Esophagus (tissue), 2 donors: Measurements from ENCODE around the gene CDS1. TPM values are rescaled to one million over a fixed set of nuclear protein-coding genes. Genes with fewer than 3 reads are reported as not detected.
"Not testable (repeated sequence)": the region's sequence is repeated elsewhere in the genome, so short reads cannot be mapped to it uniquely, and the experiment has no call there.

Experiments used
- H3K27ac ChIP-seq, 2 donors: one replicate each; pipeline ENCODE4 v1.5.1; 2013; ENCODE audit warnings: low read depth in 2 of 2, mild to moderate bottlenecking in 2 of 2, inconsistent platforms in 1 of 2, low read length in 1 of 2, moderate library complexity in 1 of 2
- H3K27me3 ChIP-seq, 2 donors: one replicate each; pipeline ENCODE4 v1.6.1; 2013; ENCODE audit warnings: low read length in 2 of 2, control low read depth in 1 of 2, mild to moderate bottlenecking in 1 of 2; ENCODE audit not compliant: insufficient read depth in 2 of 2, control insufficient read depth in 1 of 2
- H3K36me3 ChIP-seq, 2 donors: one replicate each; pipeline ENCODE4 v1.6.1; 2013; ENCODE audit warnings: low read length in 1 of 2; ENCODE audit not compliant: control insufficient read depth in 2 of 2, insufficient read depth in 2 of 2
- H3K4me1 ChIP-seq, 2 donors: one replicate each; pipeline ENCODE4 v1.6.1; 2013; ENCODE audit warnings: low read length in 1 of 2; ENCODE audit not compliant: control insufficient read depth in 2 of 2, insufficient read depth in 2 of 2
- H3K4me3 ChIP-seq, 2 donors: one replicate each; pipeline ENCODE4 v1.5.1; 2013; ENCODE audit warnings: low read length in 2 of 2, mild to moderate bottlenecking in 2 of 2, low read depth in 1 of 2, moderate library complexity in 1 of 2
- H3K9me3 ChIP-seq, 2 donors: one replicate each; pipeline ENCODE4 v1.6.1; 2013; ENCODE audit warnings: mild to moderate bottlenecking in 2 of 2, low read depth in 1 of 2, low read length in 1 of 2, moderate library complexity in 1 of 2; ENCODE audit not compliant: control insufficient read depth in 2 of 2, insufficient read depth in 1 of 2
- WGBS, 2 donors: extraction: QIAGEN DNeasy Blood & Tissue Kit; methylation state at CpG; one replicate each; pipeline ENCODE4 v1.1.7; 2013; 5-methylcytosine and 5-hydroxymethylcytosine counted together
- polyA plus RNA-seq, 2 donors: library from polyadenylated mRNA; stranded (reverse); fragments of 200-250 nt; gene quantifications; one replicate each; pipeline ENCODE4 v1.2.3, GENCODE V29; 2013
- donor health status: healthy with polysubstance abuse.
- donor health status: Bipolar disorder and iron deficiency.

CDS1 gene
- polyA plus RNA-seq, 2 donors, result 16.2 to 21.2 TPM

DNA sequence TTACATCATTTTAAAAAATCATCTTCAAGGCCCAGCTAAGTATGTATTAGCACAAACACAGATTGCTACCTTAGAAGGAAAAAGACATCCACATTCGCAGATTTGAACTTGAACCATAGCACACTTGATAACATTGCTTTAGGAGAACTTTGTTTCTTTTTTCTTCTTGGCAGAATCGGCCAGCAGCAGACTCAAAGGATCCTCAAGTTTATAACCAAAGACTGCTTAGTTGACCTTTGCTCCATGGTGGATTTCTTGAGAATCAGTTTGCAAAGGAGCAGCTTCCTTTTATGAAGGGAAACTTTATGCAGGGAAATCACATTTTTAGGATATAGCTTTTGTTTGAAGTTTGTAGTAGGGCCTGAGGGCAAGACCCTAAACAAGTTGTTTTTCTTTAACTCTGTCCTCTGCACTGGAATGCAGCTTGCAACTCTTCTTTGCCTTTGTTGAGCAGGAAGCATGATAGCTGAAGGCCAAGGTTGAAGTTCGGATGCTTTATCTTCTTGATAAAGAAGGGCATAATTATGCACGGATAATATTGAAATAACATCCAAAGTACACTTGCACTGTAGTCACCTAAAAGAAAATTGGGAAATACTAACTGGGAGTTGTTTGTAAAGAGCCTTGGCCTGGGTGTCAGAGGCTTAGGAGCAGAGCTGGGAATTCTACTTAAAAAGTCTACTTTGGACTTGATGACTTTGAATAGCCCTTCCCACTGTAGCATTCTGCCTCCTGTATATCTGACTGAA lies 78.4 kb downstream of the CDS1 start:
- Histone ChIP-seq H3K9me3 (peaks cover 0 to 2% of the 10 kb centered on the region in 2 donors), H3K4me3 (no peak overlapping the region), H3K36me3 (no peaks in the 10 kb centered on the region), H3K27ac (no peak overlapping the region), H3K27me3 (no peaks in the 10 kb centered on the region), H3K4me1 (peaks cover 0 to 2% of the 10 kb centered on the region in 2 donors)
- WGBS, 2 donors, result 49 to 70% methylated on average over 4 of the region's 4 CpGs

DNA sequence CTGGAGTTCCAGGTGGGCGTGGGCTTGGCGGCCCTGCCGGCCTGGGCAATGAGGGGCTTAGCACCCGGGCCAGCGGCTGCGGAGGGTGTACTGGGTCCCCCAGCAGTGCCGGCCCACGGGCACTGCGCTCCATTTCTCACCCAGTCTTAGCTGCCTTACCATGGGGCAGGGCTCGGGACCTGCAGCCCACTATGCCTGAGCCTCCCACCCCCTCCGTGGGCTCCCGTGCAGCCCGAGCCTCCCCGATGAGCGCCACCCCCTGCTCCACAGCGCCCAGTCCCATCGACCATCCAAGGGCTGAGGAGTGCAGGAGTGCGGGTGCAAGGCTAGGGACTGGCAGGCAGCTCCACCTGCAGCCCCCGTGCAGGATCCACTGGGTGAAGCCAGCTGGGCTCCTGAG lies 81.8 kb downstream of the CDS1 start:
- not testable (repeated sequence) for H3K27me3 ChIP-seq, H3K9me3 ChIP-seq, H3K36me3 ChIP-seq, H3K27ac ChIP-seq, H3K4me1 ChIP-seq, H3K4me3 ChIP-seq
- WGBS, 2 donors, result 96% methylated on average over 14 to 19 of the region's 19 CpGs

DNA sequence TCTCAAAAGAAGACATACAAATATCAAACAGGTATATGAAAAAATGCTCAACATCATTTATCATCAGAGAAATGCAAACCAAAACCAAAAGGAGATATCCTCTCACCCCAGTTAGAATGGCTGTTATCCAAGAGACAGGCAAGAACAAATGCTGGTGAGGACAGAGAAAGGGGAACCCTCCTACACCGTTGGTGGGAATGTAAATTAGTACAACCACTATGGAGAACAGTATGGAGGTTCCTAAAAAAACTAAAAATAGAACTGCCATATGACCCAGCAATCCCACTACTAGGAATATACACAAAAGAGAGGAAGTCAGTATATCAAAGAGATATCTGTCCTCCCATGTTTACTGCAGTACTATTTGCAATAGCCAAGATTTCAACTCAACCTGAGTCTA lies 83.5 kb downstream of the CDS1 start:
- 79 to 85% methylated on average over 1 of the region's 1 CpG for WGBS, 2 donors
- H3K9me3 ChIP-seq, result no peaks in the 10 kb centered on the region
- H3K4me3 ChIP-seq, result no peak overlapping the region
- no peak overlapping the region for H3K27ac ChIP-seq
- no peaks in the 10 kb centered on the region for H3K36me3 ChIP-seq
- no peaks in the 10 kb centered on the region for H3K4me1 ChIP-seq
- no peaks in the 10 kb centered on the region for H3K27me3 ChIP-seq

DNA sequence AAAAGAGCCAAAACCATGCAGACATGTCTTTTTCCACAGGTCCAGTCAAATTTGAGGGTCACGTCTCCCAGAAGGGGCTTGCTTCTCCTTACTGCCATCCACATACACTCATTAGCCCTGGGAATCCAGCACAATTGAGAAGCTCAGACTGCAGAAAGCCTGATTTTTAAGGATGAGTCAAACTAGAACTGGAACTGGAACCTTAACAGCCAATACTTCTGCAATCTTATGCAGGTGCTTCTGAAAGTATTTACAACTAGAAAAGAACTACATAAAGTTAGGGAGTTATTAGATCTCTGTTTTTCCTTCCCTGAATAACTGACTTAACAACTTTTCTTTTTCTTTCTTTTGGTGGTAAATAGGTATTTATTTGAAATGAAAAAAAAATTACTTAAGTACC lies 86.3 kb downstream of the CDS1 start:
- H3K36me3 ChIP-seq, result peaks cover 5 to 11% of the 10 kb centered on the region in 2 donors
- H3K27ac ChIP-seq, result no peak overlapping the region
- H3K9me3 ChIP-seq, result no peaks in the 10 kb centered on the region
- 93 to 98% methylated on average over 1 of the region's 1 CpG for WGBS, 2 donors
- H3K27me3 ChIP-seq, result no peaks in the 10 kb centered on the region
- no peaks in the 10 kb centered on the region for H3K4me1 ChIP-seq
- no peak overlapping the region for H3K4me3 ChIP-seq

DNA sequence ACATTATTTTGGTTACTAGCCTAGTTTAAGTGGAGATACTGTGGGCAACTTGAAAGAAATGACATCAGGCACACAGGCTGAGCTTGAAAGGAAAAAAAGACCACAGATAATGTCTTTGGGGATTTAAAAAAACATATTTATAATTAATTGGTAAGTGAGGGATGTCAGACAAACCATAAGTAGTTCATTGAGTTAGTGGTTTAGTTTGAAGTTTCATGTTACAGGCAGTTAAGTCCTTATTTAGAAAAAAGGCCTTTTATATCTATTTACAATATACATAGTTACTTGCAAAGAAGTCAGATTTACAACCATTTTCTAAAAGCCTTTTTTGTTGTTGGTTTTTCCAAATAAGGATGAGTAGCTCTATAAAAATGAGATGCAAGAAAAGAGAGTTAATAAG lies 89.2 kb downstream of the CDS1 start:
- no peaks in the 10 kb centered on the region for H3K27me3 ChIP-seq
- H3K9me3 ChIP-seq, result no peaks in the 10 kb centered on the region
- H3K27ac ChIP-seq, result no peak overlapping the region
- no peak overlapping the region for H3K4me3 ChIP-seq
- no peaks in the 10 kb centered on the region for H3K4me1 ChIP-seq
- peaks cover 6 to 11% of the 10 kb centered on the region in 2 donors for H3K36me3 ChIP-seq

DNA sequence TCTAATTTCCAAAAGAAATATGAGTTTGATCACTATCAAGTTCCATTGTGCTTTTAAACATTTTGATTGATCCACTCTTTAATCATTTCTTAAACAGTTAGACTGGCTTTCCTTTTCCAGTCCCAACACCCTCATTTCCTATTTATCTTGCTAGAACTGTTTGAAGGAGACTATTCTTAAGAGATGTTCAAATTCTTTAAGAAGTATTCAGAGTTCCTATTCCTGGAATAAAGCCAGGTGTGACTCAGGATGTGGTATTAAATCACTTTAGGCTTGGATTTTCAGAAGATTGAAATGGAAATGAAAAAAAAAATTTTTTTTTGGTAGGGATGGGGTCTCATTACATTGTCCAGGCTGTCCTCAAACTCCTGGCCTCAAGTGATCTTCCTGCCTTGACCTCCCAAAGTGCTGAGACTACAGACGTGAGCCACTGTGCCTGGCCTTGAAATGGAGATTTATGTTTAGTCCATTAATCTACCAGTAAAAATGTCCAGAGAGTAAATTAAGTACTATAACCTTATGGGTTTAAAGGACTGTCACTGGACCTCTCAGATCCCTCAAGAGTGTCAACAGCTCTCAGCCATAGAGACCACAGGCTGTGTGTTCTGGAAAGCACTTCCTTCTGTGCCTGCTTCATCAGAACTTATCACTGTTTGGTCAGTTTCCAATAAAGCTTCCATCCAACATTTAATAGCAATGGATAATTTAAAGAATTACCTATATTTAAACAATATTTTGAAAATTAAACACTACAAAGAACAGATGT lies 90.7 kb downstream of the CDS1 start:
- Histone ChIP-seq H3K4me1 (no peaks in the 10 kb centered on the region), H3K27me3 (no peaks in the 10 kb centered on the region), H3K36me3 (peaks cover 7 to 11% of the 10 kb centered on the region in 2 donors), H3K4me3 (no peak overlapping the region), H3K27ac (no peak overlapping the region), H3K9me3 (no peaks in the 10 kb centered on the region)
- 59 to 72% methylated on average over 1 of the region's 1 CpG for WGBS, 2 donors

DNA sequence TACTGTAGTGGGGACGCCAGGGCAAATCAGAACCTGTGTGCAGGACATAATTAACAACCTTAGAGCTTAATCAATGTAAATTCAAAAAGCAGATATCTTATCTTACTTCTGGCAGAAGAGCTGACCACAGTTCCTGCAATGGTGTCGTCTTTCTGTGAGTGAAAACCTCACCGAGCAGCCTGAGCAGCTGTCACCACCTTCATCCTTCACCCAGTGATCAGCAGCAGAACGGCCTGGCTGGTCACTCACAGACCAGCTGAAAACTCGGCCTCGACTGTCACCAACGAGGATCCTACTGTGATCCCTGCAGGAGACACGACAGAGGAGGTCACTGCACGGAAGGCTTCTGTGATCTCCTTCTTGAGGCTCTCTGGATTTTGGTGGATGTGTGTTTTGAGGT lies 94.2 kb downstream of the CDS1 start:
- Histone ChIP-seq H3K9me3 (no peaks in the 10 kb centered on the region), H3K27ac (no peak overlapping the region), H3K27me3 (no peaks in the 10 kb centered on the region), H3K36me3 (peaks cover 10 to 16% of the 10 kb centered on the region in 2 donors), H3K4me1 (no peaks in the 10 kb centered on the region), H3K4me3 (no peak overlapping the region)
- WGBS, 2 donors, result 74 to 81% methylated on average over 9 of the region's 9 CpGs

DNA sequence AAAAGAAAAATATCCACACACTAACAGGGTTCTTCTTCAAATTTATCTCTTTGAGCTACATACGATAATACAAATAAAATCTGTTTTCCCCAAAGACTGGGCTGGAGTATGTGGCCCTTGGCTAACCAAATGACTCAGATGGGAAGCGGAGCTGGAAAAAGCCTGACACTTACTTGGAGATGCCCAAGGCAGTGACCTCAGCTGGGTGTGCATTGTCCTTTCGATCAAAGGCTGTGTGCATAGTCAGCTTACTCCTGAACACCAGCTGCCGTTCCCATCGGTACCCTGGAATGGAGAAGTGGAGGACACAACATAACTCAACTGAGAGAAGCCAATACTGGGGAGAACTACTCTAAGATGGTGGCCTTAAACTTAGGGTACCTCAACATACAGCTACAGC lies 95.1 kb downstream of the CDS1 start:
- peaks cover 7 to 10% of the 10 kb centered on the region in 2 donors for H3K36me3 ChIP-seq

DNA sequence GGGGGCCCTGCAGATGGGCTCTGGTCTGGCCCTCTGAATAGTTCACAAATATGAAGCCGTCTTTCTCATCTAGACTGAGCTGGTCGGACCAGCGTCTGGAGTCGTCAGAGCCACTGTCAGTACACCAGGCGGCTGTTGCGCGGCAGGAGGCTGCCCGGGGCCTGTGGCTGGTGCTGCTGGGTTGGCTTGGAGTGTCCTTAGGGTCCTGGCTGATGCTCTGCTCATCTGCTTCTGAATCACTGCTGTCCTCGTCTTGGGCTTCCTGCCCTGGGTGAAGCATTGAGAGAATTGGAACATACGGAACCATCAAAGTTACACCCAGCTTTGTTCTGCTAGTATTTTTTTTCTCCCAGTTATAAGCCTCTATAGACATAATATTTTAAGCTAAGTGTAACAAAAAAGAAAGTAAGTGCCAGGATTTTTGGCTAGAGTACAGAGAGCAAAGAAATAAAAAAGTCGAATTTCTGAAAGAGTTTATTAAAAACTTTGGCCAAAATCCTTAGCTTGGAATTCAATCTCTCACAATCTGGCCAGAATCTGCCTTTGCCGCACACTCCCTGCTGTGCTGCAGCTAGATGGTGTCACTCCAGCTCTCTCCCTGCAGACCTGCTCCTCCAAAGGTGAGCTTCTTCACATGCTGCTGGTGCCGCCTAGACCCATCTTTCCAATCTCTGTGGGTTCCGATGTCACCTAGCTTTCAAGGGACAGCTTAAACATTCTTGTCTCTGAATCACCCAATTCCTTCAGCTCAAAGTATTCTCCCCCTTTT lies 96.2 kb downstream of the CDS1 start:
- Histone ChIP-seq H3K4me1 (no peaks in the 10 kb centered on the region), H3K27me3 (no peaks in the 10 kb centered on the region), H3K4me3 (no peak overlapping the region), H3K36me3 (peaks cover 8% of the 10 kb centered on the region in 2 donors), H3K9me3 (no peaks in the 10 kb centered on the region), H3K27ac (no peak overlapping the region)
- WGBS, 2 donors, result 75 to 76% methylated on average over 14 of the region's 14 CpGs

More for the DNA sequence above, 95.1 kb downstream of the CDS1 start:
- H3K4me3 ChIP-seq, result no peak overlapping the region
- 90 to 91% methylated on average over 5 of the region's 5 CpGs for WGBS, 2 donors
- no peaks in the 10 kb centered on the region for H3K27me3 ChIP-seq
- H3K9me3 ChIP-seq, result no peaks in the 10 kb centered on the region
- no peak overlapping the region for H3K27ac ChIP-seq
- H3K4me1 ChIP-seq, result no peaks in the 10 kb centered on the region
